WERI-Rb-1 (cell line): ENCODE measurements around the gene KLC4.
"Not testable (repeated sequence)": the region's sequence is repeated elsewhere in the genome, so short reads cannot be mapped to it uniquely, and the experiment has no call there.

Source experiments
- DNase-seq: peaks from one replicate; pipeline ENCODE4 v3.0.0-alpha.2; 2020
- H3K27ac ChIP-seq: fragments of 250-450 bp; sonication (Bioruptor Pico); 2 replicates; pipeline ENCODE4 v1.5.1; 2020; ENCODE audit warnings: mild to moderate bottlenecking, moderate library complexity
- H3K27me3 ChIP-seq: fragments of 250-450 bp; sonication (Bioruptor Pico); 2 replicates; pipeline ENCODE4 v1.5.1; 2021; ENCODE audit warnings: mild to moderate bottlenecking, low read depth, moderate library complexity; ENCODE audit not compliant: insufficient read depth, severe bottlenecking
- H3K36me3 ChIP-seq: fragments of 250-450 bp; sonication (Bioruptor Pico); 2 replicates; pipeline ENCODE4 v1.5.1; 2020; ENCODE audit warnings: mild to moderate bottlenecking, moderate library complexity
- H3K4me3 ChIP-seq: 2 replicates; pipeline ENCODE4 v1.5.1; 2011; ENCODE audit warnings: low read depth, mild to moderate bottlenecking, control low read depth, low read length
- H3K9me3 ChIP-seq: fragments of 250-450 bp; sonication (Bioruptor Pico); 2 replicates; pipeline ENCODE4 v1.5.1; 2021; ENCODE audit warnings: mild to moderate bottlenecking, moderate library complexity; ENCODE audit not compliant: severe bottlenecking
- TF ChIP-seq, protein P1 (sequence below): IDR thresholded peaks from 2 replicates; pipeline ENCODE4 v1.5.1; 2011; ENCODE audit warnings: low read depth, mild to moderate bottlenecking, control low read depth, inconsistent platforms, low read length

Gene KLC4

DNA sequence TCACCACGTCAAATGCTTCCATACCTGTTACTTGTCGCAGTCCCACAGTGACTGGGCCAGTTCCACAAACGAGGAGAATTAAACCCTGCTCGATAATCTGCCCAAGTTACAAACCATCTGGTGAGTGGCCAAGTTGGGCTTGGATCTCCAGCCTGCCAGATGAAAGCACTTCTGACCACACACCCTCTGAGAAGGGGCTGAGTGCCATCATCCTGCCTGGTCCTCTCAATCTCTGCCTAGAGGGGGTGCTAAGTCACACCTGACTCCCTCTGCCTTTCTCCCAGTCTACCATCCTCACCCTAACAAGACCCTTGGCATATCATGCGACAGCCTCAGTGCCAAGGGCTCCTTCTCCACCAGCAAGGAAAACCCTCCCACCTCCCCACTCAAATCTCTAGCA is 22.2 kb upstream of the KLC4 start:
- H3K27ac ChIP-seq: no peak overlapping the region; the same call in 1 of the 2 replicates
- peaks cover 92% of the 10 kb centered on the region for H3K36me3 ChIP-seq
- TF ChIP-seq, protein P1, sequence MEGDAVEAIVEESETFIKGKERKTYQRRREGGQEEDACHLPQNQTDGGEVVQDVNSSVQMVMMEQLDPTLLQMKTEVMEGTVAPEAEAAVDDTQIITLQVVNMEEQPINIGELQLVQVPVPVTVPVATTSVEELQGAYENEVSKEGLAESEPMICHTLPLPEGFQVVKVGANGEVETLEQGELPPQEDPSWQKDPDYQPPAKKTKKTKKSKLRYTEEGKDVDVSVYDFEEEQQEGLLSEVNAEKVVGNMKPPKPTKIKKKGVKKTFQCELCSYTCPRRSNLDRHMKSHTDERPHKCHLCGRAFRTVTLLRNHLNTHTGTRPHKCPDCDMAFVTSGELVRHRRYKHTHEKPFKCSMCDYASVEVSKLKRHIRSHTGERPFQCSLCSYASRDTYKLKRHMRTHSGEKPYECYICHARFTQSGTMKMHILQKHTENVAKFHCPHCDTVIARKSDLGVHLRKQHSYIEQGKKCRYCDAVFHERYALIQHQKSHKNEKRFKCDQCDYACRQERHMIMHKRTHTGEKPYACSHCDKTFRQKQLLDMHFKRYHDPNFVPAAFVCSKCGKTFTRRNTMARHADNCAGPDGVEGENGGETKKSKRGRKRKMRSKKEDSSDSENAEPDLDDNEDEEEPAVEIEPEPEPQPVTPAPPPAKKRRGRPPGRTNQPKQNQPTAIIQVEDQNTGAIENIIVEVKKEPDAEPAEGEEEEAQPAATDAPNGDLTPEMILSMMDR: peak; percentile 38; the same call in 1 of the 2 replicates
- no peak overlapping the region for H3K4me3 ChIP-seq
- no peaks in the 10 kb centered on the region for H3K27me3 ChIP-seq
- DNase-seq: no peak
- H3K9me3 ChIP-seq: no peaks in the 10 kb centered on the region

GRCh38 chr6:43037706-43038105 is 21.7 kb upstream of the KLC4 start:
- no peak for DNase-seq
- Histone ChIP-seq H3K9me3 (no peaks in the 10 kb centered on the region), H3K27ac (no peak overlapping the region; the same call in 1 of the 2 replicates), H3K36me3 (peaks cover 92% of the 10 kb centered on the region), H3K27me3 (no peaks in the 10 kb centered on the region), H3K4me3 (no peak overlapping the region)
- TF ChIP-seq, protein P1: no peak

DNA sequence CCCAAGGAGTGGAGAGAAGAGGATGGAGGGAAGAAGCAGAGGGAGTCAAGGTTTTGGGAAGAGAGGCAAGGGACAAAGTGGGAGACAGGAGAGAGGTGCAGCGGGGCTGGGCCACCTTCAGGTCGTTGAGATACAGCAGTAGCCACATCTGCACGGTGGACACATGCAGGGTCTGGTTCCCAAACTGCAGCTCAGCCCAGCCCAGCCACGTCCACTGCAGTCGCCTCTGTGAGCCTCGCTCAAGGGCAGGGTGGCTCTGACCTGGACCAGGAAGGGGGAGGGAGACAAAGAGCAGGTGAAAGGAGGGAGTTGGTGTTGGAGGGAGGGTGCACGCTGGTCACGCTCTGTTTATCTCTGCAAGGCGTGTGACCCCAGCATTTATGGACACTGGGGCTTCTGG is 20.7 kb upstream of the KLC4 start:
- no peak for DNase-seq
- no peak overlapping the region for H3K27ac ChIP-seq
- TF ChIP-seq, protein P1: no peak
- H3K9me3 ChIP-seq: no peaks in the 10 kb centered on the region
- no peaks in the 10 kb centered on the region for H3K27me3 ChIP-seq
- H3K4me3 ChIP-seq: no peak overlapping the region
- H3K36me3 ChIP-seq: peaks cover 90% of the 10 kb centered on the region

GRCh38 chr6:43040542-43041257 is 18.7 kb upstream of the KLC4 start:
- TF ChIP-seq, protein P1: no peak
- H3K27me3 ChIP-seq: no peaks in the 10 kb centered on the region
- H3K4me3 ChIP-seq: no peak overlapping the region
- peaks cover 90% of the 10 kb centered on the region for H3K36me3 ChIP-seq
- no peaks in the 10 kb centered on the region for H3K9me3 ChIP-seq
- H3K27ac ChIP-seq: no peak overlapping the region
- no peak for DNase-seq

DNA sequence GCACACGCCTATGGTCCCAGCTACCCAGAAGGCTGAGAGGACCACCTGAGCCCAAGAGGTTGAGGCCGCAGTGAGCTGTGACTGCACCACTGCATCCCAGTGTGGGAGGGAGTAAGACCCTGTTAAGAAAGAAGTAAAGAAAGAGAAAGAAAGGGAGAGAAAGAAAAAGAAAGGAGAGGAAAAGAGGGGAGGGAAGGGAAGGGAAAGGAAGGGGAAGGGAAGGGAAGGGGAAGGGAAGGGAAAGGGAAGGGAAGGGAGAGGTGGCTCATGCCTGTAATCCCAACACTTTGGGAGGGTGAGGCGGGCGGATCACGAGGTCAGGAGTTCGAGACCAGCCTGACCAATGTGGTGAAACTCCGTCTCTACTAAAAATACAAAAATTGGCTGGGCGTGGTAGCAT is 18.0 kb upstream of the KLC4 start:
- not testable (repeated sequence) for H3K27me3 ChIP-seq, H3K27ac ChIP-seq, DNase-seq, H3K9me3 ChIP-seq, H3K4me3 ChIP-seq
- peaks cover 90% of the 10 kb centered on the region for H3K36me3 ChIP-seq

- TF ChIP-seq, protein P1: no peak
- no peaks in the 10 kb centered on the region for H3K27me3 ChIP-seq
- H3K4me3 ChIP-seq: no peak overlapping the region
- H3K27ac ChIP-seq: no peak overlapping the region
- H3K36me3 ChIP-seq: peaks cover 88% of the 10 kb centered on the region
- H3K9me3 ChIP-seq: no peaks in the 10 kb centered on the region
- no peak for DNase-seq
Measured at GRCh38 chr6:43043310-43043709, 16.1 kb upstream of the KLC4 start.
